ENCODE results near the gene AFF2.

AFF2 gene

DNA sequence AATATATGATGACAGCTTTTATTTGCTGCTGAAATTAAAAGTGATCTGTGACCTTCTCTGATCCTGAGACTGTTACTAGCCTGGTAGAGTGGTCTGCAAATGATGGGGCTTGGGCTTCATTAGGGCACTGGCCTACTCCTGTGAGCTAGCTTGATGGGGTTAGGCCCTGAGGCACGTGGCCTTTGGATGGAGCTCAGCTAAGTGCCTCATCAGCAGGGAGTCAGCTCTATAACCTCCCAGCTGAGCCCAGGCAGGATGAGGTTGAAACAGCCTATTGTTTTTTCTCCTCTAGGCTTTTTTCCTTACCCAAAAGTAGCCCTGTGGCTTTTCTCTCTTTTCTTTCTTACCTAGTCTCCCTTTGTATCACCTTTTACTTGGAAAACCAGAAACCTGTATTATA lies 92.2 kb downstream of the AFF2 start:
- no peak for DNase-seq

DNA sequence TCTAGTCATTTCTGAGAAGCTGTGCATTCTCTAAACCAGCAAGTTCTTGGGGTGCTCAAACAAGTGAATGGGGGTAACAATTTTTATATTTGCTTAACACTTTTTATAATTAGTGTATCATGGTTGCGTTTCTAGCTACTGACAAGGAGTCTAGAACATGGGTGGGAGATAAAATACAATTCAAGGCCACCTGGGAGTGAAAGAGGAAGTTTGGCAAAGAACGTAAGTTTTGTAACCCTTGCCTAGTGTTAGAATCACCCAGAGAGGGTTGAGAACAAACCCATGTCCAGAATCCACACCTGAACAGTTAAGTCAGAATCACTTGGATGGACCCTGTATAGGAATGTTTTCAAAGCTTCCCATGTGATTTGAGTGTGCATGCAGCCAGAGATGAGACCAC lies 92.7 kb downstream of the AFF2 start:
- DNase-seq = no peak

DNA sequence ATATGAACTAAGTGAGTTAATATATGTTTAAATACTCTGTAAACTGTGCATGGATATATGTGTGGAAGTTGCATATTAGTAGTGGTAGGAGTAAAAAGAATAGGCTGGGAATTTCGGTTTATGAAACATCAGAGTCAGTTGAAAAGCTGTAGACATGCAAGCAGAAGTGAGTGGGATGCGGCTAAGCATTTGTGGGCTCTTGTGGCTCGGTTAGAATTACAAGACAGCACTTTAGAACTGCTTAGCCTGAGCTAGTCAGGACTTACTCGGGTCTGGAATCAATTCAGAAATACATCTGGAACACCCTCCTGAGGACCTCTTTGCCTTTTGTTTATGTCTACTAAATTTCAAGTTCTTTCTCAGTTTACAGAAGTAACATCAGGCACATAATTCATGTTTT lies 93.6 kb downstream of the AFF2 start:
- no peak for DNase-seq

DNA sequence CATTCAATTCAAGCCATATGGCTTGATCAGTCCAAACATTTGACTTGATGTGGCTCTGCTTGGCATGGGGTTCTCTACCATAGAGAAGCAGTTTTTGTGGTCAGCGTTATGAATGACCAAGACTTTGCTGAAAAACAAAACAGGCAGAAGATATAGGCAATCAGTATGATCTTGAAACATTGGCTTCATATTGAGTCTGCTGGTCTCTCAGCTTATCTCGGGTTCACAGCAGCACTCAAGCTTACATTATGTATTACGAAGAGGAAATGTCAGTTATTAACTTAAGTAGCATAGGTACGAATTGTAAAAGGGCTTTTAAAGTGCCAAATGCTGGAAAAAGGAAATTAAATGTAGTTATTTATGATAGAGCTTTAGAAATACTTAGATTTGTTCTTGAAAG lies 99.0 kb downstream of the AFF2 start:
- DNase-seq = no peak

DNA sequence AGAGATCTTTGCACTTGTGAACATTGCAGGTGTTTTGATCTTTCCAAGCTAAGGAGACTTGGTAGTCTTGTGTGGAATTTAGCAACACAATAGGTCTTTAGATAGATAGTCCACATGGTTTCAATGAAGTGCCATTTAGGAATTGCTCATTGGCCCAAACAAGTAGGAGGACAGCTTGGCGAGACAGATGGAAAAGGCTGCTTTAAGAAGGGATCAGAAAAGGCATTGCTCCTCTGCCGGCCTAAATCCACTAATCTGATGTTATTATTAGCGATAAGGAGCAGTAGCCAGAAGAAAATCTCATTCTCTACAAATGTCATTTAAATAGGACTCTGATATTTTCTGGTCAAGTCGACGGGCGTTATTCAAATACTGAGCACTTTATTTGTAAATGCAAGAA lies 99.7 kb downstream of the AFF2 start:
- DNase-seq = no peak

DNA sequence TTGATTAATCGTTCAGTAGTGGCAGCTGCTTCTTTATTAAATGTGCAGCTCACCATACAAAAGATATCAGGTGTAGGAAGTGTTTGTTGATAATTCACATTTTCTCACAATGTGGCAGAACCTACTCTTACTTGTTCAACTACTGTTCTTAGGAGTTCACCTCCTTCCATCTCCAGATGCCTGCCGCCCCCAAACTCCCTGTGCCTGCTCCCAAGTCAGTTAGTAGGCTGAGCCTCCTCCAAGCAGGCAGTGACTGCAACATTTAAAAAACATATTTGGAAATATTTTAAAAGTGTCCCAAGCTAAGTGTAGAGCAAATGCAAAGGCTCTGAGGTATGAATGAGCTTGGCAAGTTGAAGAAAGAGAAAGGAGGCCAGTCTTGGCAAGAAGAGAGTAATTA lies 100.2 kb downstream of the AFF2 start:
- DNase-seq = no peak

DNA sequence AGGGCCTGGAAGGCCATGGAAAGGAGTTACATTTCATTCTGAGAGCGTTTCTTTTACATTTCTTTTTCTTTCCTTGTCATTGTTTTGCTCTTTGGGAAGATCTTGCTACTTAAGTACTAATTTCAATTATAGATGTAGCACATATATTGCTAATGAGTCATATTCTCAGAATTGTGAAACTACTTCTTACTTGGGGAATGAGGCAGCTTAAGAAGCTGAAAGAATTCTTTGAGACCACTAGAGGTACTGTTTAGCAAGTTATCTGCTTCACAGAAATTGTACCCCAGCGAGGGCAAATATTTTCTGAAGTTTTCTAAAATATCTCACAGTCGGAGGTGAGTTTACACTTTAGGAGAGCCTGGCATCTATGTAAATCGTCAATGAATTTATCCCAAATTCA lies 100.6 kb downstream of the AFF2 start:
- no peak for DNase-seq

DNA sequence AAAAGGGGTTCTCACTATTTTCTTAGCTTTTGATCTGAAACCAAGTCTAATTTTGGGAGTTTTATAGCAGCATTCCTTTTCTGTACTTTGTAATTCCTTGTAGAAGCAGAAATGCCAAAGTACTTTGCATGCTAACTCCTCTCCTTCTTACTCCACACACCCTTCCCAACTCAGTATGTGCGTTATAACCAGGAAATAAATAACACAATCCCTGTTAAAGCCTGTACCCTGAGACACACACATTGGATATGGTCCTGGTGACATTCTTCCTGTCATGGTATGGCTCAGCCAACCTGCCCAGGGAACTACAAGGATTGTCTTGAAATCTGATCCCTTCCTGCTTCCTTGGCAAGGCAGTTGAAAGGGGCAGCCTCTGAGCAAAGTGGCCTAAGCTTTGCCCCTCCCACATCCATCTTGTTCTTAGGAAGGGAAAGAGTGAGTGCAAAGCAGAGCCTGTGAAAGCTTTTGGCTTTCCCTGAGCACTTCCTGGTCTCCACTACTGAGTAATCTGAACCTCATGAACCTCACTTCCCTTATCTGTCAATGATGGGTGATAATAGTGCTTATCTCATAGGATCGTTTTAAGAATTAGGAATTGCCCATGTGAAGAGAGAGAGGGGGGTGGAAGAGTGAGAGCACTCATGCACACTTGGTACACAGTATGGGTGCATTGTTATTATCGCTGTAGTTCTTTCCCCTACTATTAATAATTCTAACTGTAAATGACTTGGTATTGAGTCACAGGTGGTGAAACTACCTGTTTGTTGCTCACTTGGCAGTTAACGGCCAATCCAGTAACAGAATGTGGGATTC lies 109.3 kb downstream of the AFF2 start:
- no peak for DNase-seq

DNA sequence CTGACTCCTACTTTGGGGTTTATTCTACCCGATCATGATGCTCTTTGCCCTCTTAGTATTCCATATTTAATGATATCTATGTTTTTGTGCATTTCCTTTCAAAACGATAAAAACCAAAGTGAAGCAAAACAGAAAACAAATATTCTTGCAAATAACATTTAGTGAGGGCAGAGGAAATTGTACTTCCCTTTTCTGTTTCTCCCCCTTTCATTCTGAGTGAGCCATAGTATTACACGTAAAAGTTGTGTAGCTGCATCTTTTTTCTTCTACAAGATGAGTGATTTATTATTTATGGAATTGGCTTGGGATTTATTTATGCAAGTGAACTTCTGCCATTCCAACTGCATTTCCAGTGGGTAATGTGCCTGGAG lies 109.9 kb downstream of the AFF2 start:
- no peak for DNase-seq

DNA sequence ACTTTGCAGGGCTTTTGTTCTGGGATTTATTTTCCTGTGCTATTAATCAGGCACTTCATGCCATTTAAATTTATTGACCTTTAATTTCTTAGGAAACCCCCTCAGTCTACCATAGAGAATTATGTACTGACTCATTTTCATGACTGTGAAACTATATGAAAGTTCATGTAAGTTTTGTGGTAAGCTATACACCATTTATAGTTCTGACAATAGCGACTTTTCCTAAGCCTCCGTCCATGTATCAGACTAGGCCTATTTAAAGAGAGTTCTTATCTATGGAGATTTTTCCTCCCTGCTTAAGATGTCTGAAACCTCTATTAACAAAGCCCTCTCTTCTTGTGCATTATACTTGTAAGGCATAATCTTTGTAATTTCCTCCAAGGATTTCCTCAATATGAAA lies 111.6 kb downstream of the AFF2 start:
- DNase-seq = no peak

DNA sequence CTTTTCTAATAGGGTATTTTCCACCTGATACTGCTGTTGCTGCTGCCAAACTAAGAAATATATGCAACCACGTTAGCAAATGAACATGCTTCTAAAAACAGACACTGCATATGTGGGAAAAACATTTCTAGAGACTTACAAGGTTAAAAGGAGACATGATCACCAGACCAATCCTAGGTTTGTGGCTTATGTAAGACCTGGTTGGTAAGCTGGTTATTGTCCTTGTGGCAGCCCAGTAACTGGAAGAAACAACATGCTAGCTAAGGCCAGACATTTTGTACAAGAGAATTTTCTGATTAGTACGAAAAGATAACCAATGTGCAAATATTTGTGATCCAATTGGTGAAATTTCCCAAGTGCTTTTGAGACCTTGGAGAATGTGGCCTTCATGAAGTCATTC lies 112.0 kb downstream of the AFF2 start:
- DNase-seq = no peak

DNA sequence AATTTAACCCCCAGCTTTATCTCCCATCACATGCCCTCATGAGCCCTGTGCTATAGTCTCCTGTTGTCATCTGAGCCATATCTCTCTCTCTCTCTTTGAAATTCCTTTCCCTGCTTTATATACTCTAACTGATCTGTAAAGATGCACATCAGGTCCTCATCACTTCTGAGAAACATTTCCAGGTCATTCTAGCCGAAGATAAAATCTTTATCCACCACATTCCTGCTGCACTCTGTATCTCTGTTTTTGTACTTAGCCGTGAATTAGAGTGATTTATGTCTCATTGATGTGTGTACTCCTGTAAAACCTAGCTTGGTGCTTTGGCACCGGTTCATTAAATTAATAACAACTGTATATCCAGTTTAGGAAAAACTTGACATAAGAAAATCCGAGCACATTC lies 113.2 kb downstream of the AFF2 start:
- DNase-seq = no peak

DNA sequence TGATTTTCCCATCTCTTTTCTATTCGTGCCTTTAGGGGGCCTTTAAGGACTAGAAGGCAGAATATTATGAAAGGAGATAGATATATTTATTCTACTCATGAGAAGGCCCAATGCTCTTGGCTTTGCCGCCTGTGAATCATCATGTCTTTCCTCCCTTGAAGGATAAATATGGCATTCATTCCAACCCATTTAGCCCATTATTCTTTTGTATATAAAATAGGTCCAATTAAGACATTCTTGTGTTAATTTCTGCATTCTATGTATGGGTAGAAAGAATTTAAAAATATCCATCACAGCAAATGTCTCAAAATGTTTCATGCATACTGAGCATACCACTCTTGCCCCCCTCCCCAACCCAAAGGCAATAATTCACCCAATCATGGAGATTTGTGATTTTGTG lies 115.1 kb downstream of the AFF2 start:
- DNase-seq = no peak

DNA sequence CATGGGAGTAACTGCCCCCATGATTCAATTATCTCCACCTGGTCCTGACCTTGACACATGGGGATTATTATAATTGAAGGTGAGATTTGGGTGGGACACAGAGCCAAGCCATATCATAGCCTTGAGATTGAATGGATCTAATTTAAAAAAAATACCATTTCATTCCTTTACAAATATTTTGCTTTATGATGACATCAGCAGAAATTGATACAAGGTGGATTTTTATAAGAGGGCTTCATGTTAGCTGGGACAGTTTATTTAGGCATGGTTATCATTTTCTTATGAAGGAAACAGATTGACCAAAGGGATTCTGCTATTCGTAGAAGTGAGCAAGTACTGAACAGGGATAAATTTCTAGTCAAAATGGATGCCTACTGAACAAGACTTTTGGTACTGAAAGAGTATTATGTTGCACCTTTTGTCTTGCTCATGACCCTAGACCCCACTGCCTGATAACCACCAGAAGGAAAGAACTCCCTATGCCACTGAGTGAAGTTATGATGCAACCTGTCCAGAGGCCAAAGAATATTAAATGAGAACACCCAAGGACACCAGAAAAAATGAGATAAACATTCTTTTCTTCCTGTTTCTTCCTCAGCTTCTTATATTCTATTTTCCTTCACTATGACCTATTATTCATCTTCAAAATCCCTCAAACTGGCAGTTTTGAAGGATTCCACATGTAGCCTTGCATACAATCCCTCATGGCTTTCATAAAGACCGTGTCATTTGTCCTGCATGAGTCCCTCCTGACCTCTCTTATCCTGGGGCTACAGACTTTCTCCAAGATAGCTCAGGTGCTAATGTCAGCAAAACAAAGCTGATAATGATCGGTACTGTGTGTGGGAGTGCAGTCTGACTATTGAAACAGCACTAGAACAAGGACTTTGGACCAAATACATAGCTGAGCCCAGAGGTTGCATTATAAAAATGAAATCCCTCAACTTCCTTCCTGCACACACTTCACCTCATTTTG lies 118.3 kb downstream of the AFF2 start:
- DNase-seq = no peak

DNA sequence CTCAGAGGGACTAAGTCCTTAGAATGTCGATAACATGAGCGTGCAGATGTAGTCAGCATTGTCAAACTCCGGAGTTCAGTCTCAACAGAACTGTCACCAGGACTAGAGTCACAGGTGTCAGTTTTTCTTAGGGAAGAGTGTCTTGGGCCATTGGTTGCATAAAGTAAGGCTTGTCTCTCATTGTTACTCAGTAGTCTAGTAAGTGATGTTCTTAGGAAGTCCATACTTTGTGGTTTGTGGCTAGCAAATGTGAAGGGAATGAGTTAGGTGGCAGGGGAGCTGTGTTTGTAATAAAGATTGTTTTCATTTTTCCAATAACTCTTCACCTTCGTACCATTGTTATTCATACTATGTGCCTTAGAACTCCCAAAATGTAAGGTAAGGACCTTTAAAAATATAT lies 119.6 kb downstream of the AFF2 start:
- no peak for DNase-seq

DNA sequence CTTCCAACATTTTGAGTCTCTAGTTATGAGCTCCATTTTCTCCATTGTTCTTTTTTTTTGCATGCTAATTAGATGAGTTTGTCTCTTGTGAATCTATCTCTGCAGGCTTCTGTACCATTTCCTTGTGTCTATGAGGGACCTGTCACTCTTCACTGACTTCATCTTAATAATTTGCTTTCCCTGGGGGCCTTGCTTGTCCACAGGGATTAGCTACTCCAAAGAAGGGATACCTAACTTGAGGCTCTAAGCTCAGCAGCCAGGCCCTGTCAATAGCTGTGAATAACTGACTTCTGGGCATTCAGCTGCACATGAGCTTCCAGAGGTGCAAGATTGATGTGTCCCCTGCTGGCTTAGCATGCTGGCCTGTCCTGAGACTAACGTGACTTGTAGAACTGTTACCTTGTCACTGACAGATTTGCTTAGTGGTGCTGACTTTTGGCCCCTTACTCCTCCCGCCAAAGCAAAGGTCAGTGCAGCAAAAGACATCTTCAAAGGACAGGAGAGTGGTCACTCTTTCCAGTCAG lies 124.6 kb downstream of the AFF2 start:
- no peak for DNase-seq

DNA sequence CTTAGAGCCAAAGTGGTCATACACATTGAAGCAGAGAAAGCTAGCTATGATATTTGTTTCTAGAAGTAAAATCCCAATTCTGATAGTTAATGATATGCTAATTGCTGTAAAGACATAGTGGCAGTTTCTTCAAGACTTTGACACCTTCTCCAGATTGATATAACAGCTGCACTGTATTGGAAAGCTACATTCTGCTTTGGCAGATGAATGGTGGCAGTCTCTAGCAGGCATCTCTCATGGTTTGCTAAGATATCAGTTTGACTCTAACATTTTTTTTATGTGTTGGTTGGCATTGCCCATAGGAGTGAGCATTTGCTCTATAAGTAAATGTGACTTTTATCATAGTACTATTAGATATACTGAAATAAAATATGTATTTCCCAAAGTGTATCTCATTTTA lies 128.2 kb downstream of the AFF2 start:
- no peak for DNase-seq

DNA sequence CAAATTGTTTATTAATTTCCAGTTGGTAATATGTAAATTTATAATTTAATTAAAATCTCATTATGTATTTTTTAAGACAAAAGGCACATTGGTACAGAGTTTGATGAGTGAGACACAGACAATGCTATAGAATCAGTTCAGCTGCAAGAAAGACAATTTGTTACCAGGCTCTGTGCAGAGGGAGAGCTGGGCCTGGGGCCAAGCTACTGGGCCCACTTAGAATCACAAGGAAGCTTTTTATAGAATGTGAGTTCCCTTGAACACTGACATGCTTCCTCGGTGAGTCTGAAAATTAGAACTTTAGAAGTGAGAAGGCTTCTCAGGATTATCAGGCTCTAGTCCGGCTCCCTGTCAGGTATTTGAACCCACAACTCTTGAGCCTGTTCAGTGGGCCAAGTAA lies 129.0 kb downstream of the AFF2 start:
- no peak for DNase-seq

DNA sequence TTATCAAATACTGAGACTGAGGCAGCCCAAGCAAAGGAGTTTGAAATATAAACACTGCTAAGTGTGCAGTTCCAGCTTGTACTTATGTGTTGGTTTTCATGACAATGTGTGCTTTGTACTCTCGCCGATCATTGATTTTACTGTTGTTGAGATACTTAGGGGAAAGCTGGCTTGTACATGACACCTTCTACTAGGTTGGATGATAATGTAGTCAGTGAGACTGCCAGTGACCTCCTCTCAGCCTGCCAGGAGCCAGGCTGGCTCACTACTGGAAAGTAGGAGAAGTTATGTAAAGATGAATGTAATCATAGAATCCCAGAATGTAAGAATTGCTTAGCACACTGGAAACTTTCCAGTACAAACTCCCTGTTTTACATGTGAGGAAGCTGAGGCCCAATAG lies 132.0 kb downstream of the AFF2 start:
- no peak for DNase-seq

DNA sequence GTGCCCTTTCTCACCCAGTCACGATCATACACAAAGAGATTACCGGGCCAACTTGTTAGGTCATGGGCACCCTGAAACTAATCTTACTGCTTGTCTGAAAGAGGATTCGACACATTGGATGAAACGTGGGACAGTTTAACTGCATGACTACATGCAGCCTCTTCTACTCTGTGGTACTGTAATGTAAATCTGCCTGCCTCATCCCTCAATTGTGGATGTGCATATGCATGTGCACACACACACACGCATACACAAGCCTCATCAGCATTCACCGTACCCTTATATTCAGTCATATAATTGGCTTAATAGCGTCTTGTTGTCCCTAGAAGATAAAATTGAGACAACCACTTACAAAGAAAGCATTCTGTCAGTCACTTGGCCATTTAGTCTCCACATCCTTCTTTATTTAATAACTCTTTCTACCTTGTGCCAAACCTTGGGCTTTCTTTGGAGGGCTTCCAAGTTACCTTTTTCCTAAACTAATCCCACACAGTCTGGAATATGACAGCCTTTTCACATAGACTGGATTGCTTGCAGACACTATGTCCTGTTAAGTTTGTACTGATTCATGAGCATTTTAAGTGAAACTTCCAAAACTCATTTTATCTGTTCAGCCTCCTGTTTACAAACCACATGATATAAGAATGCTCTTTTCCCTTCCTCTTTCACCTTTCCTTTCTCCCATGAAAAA lies 132.9 kb downstream of the AFF2 start:
- DNase-seq = no peak

DNA sequence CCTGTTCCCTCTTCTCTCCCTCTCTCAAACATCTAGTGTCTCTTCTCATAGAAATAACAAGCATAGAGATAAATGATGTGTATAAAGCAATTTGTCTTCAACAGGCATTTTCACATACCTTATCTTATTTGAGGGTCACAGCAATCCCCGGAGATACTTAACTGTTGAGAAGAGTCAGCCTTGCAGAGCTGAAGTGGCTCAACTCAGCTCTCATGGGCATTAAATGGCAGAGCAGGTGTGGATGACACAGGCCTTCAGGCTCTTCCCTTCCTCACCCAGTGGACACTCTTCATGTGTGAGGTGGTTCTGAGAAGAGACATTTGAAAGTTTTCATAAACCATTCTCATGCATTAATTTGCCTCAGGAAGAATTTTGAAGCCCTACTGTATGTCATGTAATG lies 134.2 kb downstream of the AFF2 start:
- no peak for DNase-seq

DNA sequence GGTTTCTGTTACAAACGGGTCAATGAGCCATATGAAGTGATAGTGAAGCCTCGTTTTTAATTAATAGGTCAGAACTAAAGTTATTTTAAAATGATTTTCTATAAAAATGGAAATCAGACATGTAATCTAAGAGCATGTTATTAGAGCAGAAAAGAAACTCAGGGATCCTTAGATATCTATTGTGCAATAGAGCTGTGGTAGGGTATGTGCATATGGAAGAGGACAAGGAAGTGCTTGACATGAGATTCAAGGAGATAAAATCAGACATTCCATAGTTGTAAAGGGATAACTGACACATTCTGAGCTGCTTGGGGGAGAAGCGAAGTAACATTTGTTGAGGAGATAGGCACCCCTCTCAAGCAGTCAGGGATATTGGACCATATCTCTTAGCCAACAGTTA lies 143.0 kb downstream of the AFF2 start:
- no peak for DNase-seq

DNA sequence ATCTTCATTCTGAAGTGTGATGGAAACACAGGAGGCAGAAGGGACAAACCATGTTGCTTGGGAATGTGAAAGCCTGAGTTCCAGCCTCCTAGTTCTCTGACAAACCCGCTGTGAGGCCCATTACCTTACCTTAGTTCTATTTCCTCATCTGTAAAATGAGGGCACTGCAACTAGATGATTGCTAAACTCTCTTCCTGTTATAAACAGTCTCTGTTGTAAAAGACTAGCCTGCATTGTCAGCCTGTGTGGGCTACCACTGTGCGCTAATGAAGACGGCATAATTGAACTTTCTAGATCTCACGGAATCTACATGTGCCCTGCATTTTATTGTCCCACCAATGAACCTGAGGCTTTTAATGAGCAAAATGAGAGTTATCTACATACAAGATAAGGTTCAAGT lies 147.2 kb downstream of the AFF2 start:
- no peak for DNase-seq
